B cell (primary cell): ENCODE data around the gene BSG. TPM values are rescaled to one million over a fixed set of nuclear protein-coding genes. Genes with fewer than 3 reads are reported as not detected.

Source experiments
- ATAC-seq: fragments of 200-7000 bp; cut with Tn5 transposase; one replicate; pipeline ENCODE4 v1.10.0; 2021; ENCODE audit warnings: low read depth, mild to moderate bottlenecking, moderate number of reproducible peaks, moderate library complexity
- CTCF ChIA-PET: fragments of 350-600 bp; sonication (Branson Sonifier 250); formaldehyde crosslinking; loops from one replicate; lab custom pipeline; 2021; ENCODE audit warnings: antibody characterized with exemption, inconsistent platforms; lab: Charles Lee
- POLR2A ChIA-PET: fragments of 350-600 bp; sonication (Branson Sonifier 250); formaldehyde crosslinking; loops from one replicate; lab custom pipeline; 2021; ENCODE audit warnings: antibody characterized with exemption; lab: Charles Lee
- DNase-seq: peaks from one replicate; pipeline ENCODE4 v3.0.0; 2013
- H2AFZ ChIP-seq: 2 replicates; pipeline ENCODE4 v1.6.1; 2012; ENCODE audit warnings: mild to moderate bottlenecking, low read depth, low read length; ENCODE audit not compliant: insufficient read depth, poor library complexity, severe bottlenecking
- H3K27ac ChIP-seq, 2 donors: 1 replicate in 1 of 2; 2 replicates in 1 of 2; pipeline ENCODE4 v1.5.1; 2012 to 2013; ENCODE audit warnings: low read length in 2 of 2, mild to moderate bottlenecking in 2 of 2, moderate library complexity in 1 of 2
- H3K27me3 ChIP-seq, 4 experiments: fragments of 200-600 bp in 1 of 4; sonication (generic) in 1 of 4; replicated peaks in 1 of 4; 1 replicate in 2 of 4; 2 replicates in 2 of 4; pipeline versions ENCODE4 v1.6.1 to v1.7.0; 2013 to 2016; ENCODE audit warnings: low read length in 3 of 4, mild to moderate bottlenecking in 2 of 4, mixed read lengths in 1 of 4, moderate library complexity in 1 of 4; ENCODE audit not compliant: insufficient read depth in 4 of 4, control insufficient read depth in 3 of 4; ENCODE audit errors: control extremely low read depth in 1 of 4
- H3K36me3 ChIP-seq, 2 experiments: replicated peaks in 1 of 2; 1 replicate in 1 of 2; 2 replicates in 1 of 2; pipeline versions ENCODE4 v1.6.1 to v1.7.1; 2013; ENCODE audit warnings: low read length in 1 of 2; ENCODE audit not compliant: insufficient read depth in 2 of 2, control insufficient read depth in 1 of 2; ENCODE audit errors: control extremely low read depth in 1 of 2, extremely low read depth in 1 of 2
- H3K4me1 ChIP-seq, 2 donors: fragments of 200-600 bp in 1 of 2; sonication (generic) in 1 of 2; 1 replicate in 1 of 2; 2 replicates in 1 of 2; pipeline versions ENCODE4 v1.5.1 to v1.6.1; 2013 to 2017; ENCODE audit warnings: low read length in 2 of 2; ENCODE audit not compliant: control insufficient read depth in 2 of 2, insufficient read depth in 2 of 2
- H3K4me2 ChIP-seq: replicated peaks from 2 replicates; pipeline ENCODE3; 2012; ENCODE audit warnings: mild to moderate bottlenecking, low read depth, low read length; ENCODE audit not compliant: poor library complexity, severe bottlenecking
- H3K4me3 ChIP-seq, 5 experiments: fragments of 200-600 bp in 1 of 5; sonication (generic) in 1 of 5; 1 replicate in 3 of 5; 2 replicates in 2 of 5; pipeline versions ENCODE4 v1.5.1 to v1.7.0; 2011 to 2016; ENCODE audit warnings: low read length in 4 of 5, mild to moderate bottlenecking in 4 of 5, low read depth in 2 of 5, control low read depth in 1 of 5, moderate library complexity in 1 of 5; ENCODE audit not compliant: insufficient read depth in 1 of 5; ENCODE audit errors: control extremely low read depth in 1 of 5, extremely low read depth in 1 of 5
- H3K79me2 ChIP-seq: fragments of 200-600 bp; sonication (generic); one replicate; pipeline ENCODE4 v1.6.0; 2016; ENCODE audit warnings: low read length; ENCODE audit not compliant: control insufficient read depth, insufficient read depth
- H3K9ac ChIP-seq: fragments of 200-600 bp; sonication (generic); 2 replicates; pipeline ENCODE4 v1.6.1; 2017; ENCODE audit warnings: mild to moderate bottlenecking, low read length, moderate library complexity
- H3K9me3 ChIP-seq, 3 donors: one replicate each; pipeline versions ENCODE4 v1.6.1 to v1.7.1; 2013; ENCODE audit warnings: low read length in 2 of 3; ENCODE audit not compliant: control insufficient read depth in 2 of 3, insufficient read depth in 1 of 3; ENCODE audit errors: control extremely low read depth in 1 of 3
- H4K20me1 ChIP-seq: 2 replicates; pipeline ENCODE4 v1.6.0; 2012; ENCODE audit warnings: mild to moderate bottlenecking, low read length; ENCODE audit not compliant: insufficient read depth, control insufficient read depth, poor library complexity, severe bottlenecking
- H3K27ac Mint-ChIP-seq: one replicate; pipeline ENCODE4 v1.8.0; 2021; ENCODE audit warnings: mixed read lengths
- H3K27me3 Mint-ChIP-seq: one replicate; pipeline ENCODE4 v1.8.0; 2021; ENCODE audit warnings: mixed read lengths
- H3K4me1 Mint-ChIP-seq: one replicate; pipeline ENCODE4 v1.8.0; 2021; ENCODE audit warnings: mixed read lengths
- H3K4me3 Mint-ChIP-seq: one replicate; pipeline ENCODE4 v1.8.0; 2021; ENCODE audit warnings: mixed read lengths
- H3K9me3 Mint-ChIP-seq: one replicate; pipeline ENCODE4 v1.8.0; 2022; ENCODE audit warnings: mixed read lengths; ENCODE audit not compliant: insufficient read depth
- EZH2 ChIP-seq: IDR thresholded peaks from 2 replicates; pipeline ENCODE4 v1.6.1; 2012; ENCODE audit warnings: borderline replicate concordance, low read depth, mild to moderate bottlenecking, moderate library complexity, low read length; ENCODE audit not compliant: insufficient read depth, poor library complexity, severe bottlenecking
- WGBS: methylation state at CpG from one replicate; pipeline ENCODE4 v1.1.5; 2013; ENCODE audit warnings: missing lambda C conversion rate; ENCODE audit not compliant: insufficient coverage; 5-methylcytosine and 5-hydroxymethylcytosine counted together
- intact Hi-C: fragments of 100-400 bp; cut with micrococcal nuclease; formaldehyde crosslinking; loops from one replicate; pipeline ENCODE4 v1.10.0; 2022
- polyA plus RNA-seq: library from polyadenylated mRNA; depleted of rRNA; stranded (reverse); fragments of >200 nt; gene quantifications from 2 replicates; pipeline ENCODE4 v1.2.3, GENCODE V29; 2012
- total RNA-seq, 2 donors: library from RNA; stranded (reverse); fragments of 120-200 nt in 1 of 2; gene quantifications; 1 replicate in 1 of 2; 2 replicates in 1 of 2; pipeline versions ENCODE4 v1.2.3 to v1.2.4, GENCODE V29; 2013 to 2022
- TF ChIP-seq, protein P1 (sequence below): fragments of 200-600 bp; IDR thresholded peaks from one replicate; pipeline ENCODE4 v1.8.0; 2022; ENCODE audit warnings: antibody characterized with exemption, mild to moderate bottlenecking

Gene BSG
- total and polyA plus RNA-seq, 2 donors (not counting 1 experiment from before 2014, with no cell fraction given): 82.1 to 131 TPM

DNA sequence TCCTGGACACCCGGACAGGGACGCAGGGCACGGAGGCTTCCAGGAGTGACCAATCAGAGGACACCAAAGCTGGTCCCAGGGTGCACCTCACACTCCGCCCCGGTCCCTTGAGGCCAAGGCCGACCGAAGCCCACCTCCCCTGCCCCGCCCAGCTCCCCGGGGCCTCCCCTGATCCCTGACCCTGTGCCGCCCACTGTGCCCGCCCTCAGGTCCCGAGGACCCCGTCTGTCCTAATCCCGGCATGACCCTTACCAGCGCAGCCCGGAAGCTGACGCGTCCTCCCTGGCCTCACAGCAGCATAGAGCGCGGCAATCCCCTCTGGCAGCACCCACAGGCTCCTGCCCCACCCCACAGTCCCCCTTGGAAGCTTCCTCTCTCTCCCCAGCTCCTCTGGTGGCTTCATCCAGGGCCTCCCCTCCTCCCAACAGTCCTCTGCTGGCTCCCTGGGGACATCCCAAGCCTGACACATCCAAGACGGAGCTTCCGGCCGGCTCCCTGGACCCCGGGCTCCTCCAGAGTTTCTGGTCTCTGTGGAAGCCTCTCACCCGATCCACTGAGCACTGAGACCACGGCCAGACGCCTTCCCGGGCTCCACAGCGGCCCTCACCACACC, 48.2 kb upstream of the BSG start:
- peaks cover 0 to 13% (median 0%) of the 10 kb centered on the region in 3 donors for H3K9me3 ChIP-seq
- no peak overlapping the region for H3K4me3 ChIP-seq
- ATAC-seq (no peak), DNase-seq (no peak)
- no peaks in the 10 kb centered on the region for H3K36me3 ChIP-seq
- peaks cover 9% of the 10 kb centered on the region for H3K27me3 Mint-ChIP-seq
- H2AFZ ChIP-seq: no peak overlapping the region
- no peaks in the 10 kb centered on the region for H3K9me3 Mint-ChIP-seq
- H3K79me2 ChIP-seq: no peaks in the 10 kb centered on the region
- H3K4me1 ChIP-seq: no peaks in the 10 kb centered on the region
- H4K20me1 ChIP-seq: no peaks in the 10 kb centered on the region
- POLR2A ChIA-PET: interaction anchor here (0.7 kb wide), 1 partner anchor 7 kb away, joined by 6 read pairs; the partner anchor contains the start of gene CDC34
- no peak overlapping the region for H3K27ac ChIP-seq
- CTCF ChIA-PET: interaction anchor here (1.1 kb wide), 1 partner anchor 13 kb away, joined by 5 read pairs; no protein-coding TSS in a partner anchor
- intact Hi-C loops: no loop called here
- TF ChIP-seq, protein P1, sequence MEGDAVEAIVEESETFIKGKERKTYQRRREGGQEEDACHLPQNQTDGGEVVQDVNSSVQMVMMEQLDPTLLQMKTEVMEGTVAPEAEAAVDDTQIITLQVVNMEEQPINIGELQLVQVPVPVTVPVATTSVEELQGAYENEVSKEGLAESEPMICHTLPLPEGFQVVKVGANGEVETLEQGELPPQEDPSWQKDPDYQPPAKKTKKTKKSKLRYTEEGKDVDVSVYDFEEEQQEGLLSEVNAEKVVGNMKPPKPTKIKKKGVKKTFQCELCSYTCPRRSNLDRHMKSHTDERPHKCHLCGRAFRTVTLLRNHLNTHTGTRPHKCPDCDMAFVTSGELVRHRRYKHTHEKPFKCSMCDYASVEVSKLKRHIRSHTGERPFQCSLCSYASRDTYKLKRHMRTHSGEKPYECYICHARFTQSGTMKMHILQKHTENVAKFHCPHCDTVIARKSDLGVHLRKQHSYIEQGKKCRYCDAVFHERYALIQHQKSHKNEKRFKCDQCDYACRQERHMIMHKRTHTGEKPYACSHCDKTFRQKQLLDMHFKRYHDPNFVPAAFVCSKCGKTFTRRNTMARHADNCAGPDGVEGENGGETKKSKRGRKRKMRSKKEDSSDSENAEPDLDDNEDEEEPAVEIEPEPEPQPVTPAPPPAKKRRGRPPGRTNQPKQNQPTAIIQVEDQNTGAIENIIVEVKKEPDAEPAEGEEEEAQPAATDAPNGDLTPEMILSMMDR: no peak
- TF ChIP-seq EZH2: no peak
- WGBS: 83% methylated on average over 29 of the region's 29 CpGs
- no peak overlapping the region for H3K4me2 ChIP-seq
- H3K27ac Mint-ChIP-seq: no peak overlapping the region
- peaks cover 0 to 4% (median 0%) of the 10 kb centered on the region in 4 experiments for H3K27me3 ChIP-seq
- H3K4me3 Mint-ChIP-seq: no peak overlapping the region
- no peaks in the 10 kb centered on the region for H3K4me1 Mint-ChIP-seq
- no peak overlapping the region for H3K9ac ChIP-seq

DNA sequence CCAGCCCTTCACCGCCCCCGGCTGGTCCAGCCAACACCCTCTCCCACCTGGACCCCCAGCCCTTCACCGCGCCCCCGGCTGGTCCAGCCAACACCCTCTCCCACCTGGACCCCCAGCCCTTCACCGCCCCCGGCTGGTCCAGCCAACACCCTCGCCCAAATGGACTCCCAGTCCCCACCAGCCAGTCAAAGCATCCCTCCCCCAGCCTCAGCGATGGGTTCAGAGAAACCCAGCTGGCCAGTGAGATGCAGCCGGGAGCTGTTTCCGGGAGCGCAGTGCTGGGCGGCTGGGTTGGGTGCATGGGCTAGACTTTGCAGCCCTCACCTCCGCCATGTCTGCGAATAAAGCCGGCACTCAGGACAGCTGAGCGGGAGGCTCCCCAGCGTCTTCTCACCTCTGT, 47.4 kb upstream of the BSG start:
- no peak overlapping the region for H3K4me3 Mint-ChIP-seq
- H2AFZ ChIP-seq: no peak overlapping the region
- 84% methylated on average over 13 of the region's 18 CpGs for WGBS
- no peak overlapping the region for H3K27ac Mint-ChIP-seq
- H3K27me3 Mint-ChIP-seq: peaks cover 9% of the 10 kb centered on the region
- H3K4me3 ChIP-seq: no peak overlapping the region
- TF ChIP-seq, protein P1: no peak
- TF ChIP-seq EZH2: no peak
- no peak overlapping the region for H3K27ac ChIP-seq
- peaks cover under 1% of the 10 kb centered on the region for H3K4me1 Mint-ChIP-seq
- POLR2A ChIA-PET: no interaction called here
- H3K4me2 ChIP-seq: no peak overlapping the region
- no peaks in the 10 kb centered on the region for H3K4me1 ChIP-seq
- H4K20me1 ChIP-seq: no peaks in the 10 kb centered on the region
- no peaks in the 10 kb centered on the region for H3K36me3 ChIP-seq
- ATAC-seq (no peak), DNase-seq (no peak)
- peaks cover 0 to 13% (median 0%) of the 10 kb centered on the region in 3 donors for H3K9me3 ChIP-seq
- H3K79me2 ChIP-seq: no peaks in the 10 kb centered on the region
- intact Hi-C loops: no loop called here
- no peak overlapping the region for H3K9ac ChIP-seq
- peaks cover 0 to 4% (median 0%) of the 10 kb centered on the region in 4 experiments for H3K27me3 ChIP-seq
- CTCF ChIA-PET: no interaction called here
- no peaks in the 10 kb centered on the region for H3K9me3 Mint-ChIP-seq
